Prostate gland (tissue), 2 donors: Measurements from ENCODE around the gene SLFN12L. TPM values are rescaled to one million over a fixed set of nuclear protein-coding genes. Genes with fewer than 3 reads are reported as not detected.

Experiments used
- DNase-seq: peaks from one replicate; pipeline ENCODE4 v3.0.0-alpha.2; 2019; ENCODE audit warnings: low spot score
- H3K27ac ChIP-seq, 2 donors: fragments of 200-600 bp; sonication (generic); 2 replicates each; pipeline ENCODE4 v1.5.1; 2017 to 2019
- H3K27me3 ChIP-seq: fragments of 200-600 bp; sonication (generic); replicated peaks from 2 replicates; pipeline ENCODE4 v1.5.1; 2019; ENCODE audit not compliant: insufficient read depth
- H3K36me3 ChIP-seq, 2 donors: fragments of 200-600 bp; sonication (generic); 1 replicate in 1 of 2; 2 replicates in 1 of 2; pipeline versions ENCODE4 v1.5.1 to v1.8.1; 2017 to 2019
- H3K4me1 ChIP-seq: fragments of 200-600 bp; sonication (generic); replicated peaks from 2 replicates; pipeline ENCODE4 v1.5.1; 2019
- H3K4me3 ChIP-seq, 2 donors: fragments of 200-600 bp; sonication (generic); 2 replicates each; pipeline ENCODE4 v1.5.1; 2017 to 2019
- H3K9me3 ChIP-seq: fragments of 200-600 bp; sonication (generic); 2 replicates; pipeline ENCODE4 v1.5.1; 2017
- CTCF ChIP-seq, 4 experiments: fragments of 200-600 bp in 2 of 4; fragments of 450-650 bp in 2 of 4; sonication (generic) in 2 of 4; IDR thresholded peaks; 1 replicate in 3 of 4; 2 replicates in 1 of 4; pipeline ENCODE4 v1.5.1; 2016 to 2019; ENCODE audit warnings: antibody characterized with exemption in 4 of 4, mild to moderate bottlenecking in 2 of 4, moderate library complexity in 2 of 4
- POLR2A ChIP-seq: fragments of 450-650 bp; IDR thresholded peaks from one replicate; pipeline ENCODE4 v1.6.1; 2016; ENCODE audit warnings: antibody characterized with exemption, mild to moderate bottlenecking
- POLR2AphosphoS5 ChIP-seq: sonication (generic); formaldehyde crosslinking; IDR thresholded peaks from one replicate; pipeline ENCODE4 v1.6.1; 2017; ENCODE audit warnings: antibody characterized with exemption
- WGBS: methylation state at CpG from one replicate; pipeline ENCODE4 v1.1.5; 2018; 5-methylcytosine and 5-hydroxymethylcytosine counted together
- intact Hi-C: fragments of 100-400 bp; cut with DNase I; formaldehyde crosslinking; loops from one replicate; pipeline ENCODE4 v1.14.2; 2022
- total RNA-seq, 2 donors: library from RNA; depleted of rRNA; stranded (reverse); fragments of >200 nt; gene quantifications; one replicate each; pipeline ENCODE4 v1.1.0, GENCODE V29; 2016

SLFN12L gene
- total RNA-seq, 2 donors from 2014 or later: 0.23 to 1.2 TPM

GRCh38 chr17:35553310-35553709 is 15.8 kb upstream of the SLFN12L start:
- 67% methylated on average over 4 of the region's 4 CpGs for WGBS
- no peak for TF ChIP-seq CTCF (IDR thresholded peaks at IDR 0.05)
- TF ChIP-seq POLR2AphosphoS5: no peak
- no peak for TF ChIP-seq POLR2A

GRCh38 chr17:35548978-35549377 is 11.5 kb upstream of the SLFN12L start:
- Histone ChIP-seq H3K4me1 (no peaks in the 10 kb centered on the region), H3K36me3 (no peaks in the 10 kb centered on the region), H3K27me3 (no peaks in the 10 kb centered on the region), H3K27ac (no peak overlapping the region), H3K9me3 (no peaks in the 10 kb centered on the region), H3K4me3 (no peak overlapping the region)
- intact Hi-C loops: no loop called here
- DNase-seq: no peak
- WGBS: 43% methylated on average over 1 of the region's 1 CpG
- TF ChIP-seq CTCF (IDR thresholded peaks at IDR 0.05): no peak
- TF ChIP-seq POLR2A: no peak
- no peak for TF ChIP-seq POLR2AphosphoS5

More at GRCh38 chr17:35553310-35553709, 15.8 kb upstream of the SLFN12L start:
- intact Hi-C loops: no loop called here
- DNase-seq: no peak
- H3K36me3 ChIP-seq: no peaks in the 10 kb centered on the region
- no peaks in the 10 kb centered on the region for H3K27me3 ChIP-seq
- H3K9me3 ChIP-seq: no peaks in the 10 kb centered on the region
- H3K4me3 ChIP-seq: no peak overlapping the region
- no peak overlapping the region for H3K27ac ChIP-seq
- no peaks in the 10 kb centered on the region for H3K4me1 ChIP-seq

GRCh38 chr17:35548208-35548810 is 10.8 kb upstream of the SLFN12L start:
- no peak for TF ChIP-seq POLR2A
- TF ChIP-seq POLR2AphosphoS5: no peak
- TF ChIP-seq CTCF (IDR thresholded peaks at IDR 0.05): no peak
- Histone ChIP-seq H3K27me3 (no peaks in the 10 kb centered on the region), H3K27ac (no peak overlapping the region), H3K9me3 (no peaks in the 10 kb centered on the region), H3K36me3 (no peaks in the 10 kb centered on the region), H3K4me1 (no peaks in the 10 kb centered on the region), H3K4me3 (no peak overlapping the region)
- intact Hi-C loops: no loop called here
- WGBS: 58% methylated on average over 8 of the region's 8 CpGs
- no peak for DNase-seq

- Histone ChIP-seq H3K36me3 (no peaks in the 10 kb centered on the region), H3K4me1 (no peaks in the 10 kb centered on the region), H3K9me3 (no peaks in the 10 kb centered on the region), H3K4me3 (no peak overlapping the region), H3K27me3 (no peaks in the 10 kb centered on the region), H3K27ac (no peak overlapping the region)
- intact Hi-C loops: no loop called here
- WGBS: 72% methylated on average over 1 of the region's 1 CpG
- TF ChIP-seq CTCF (IDR thresholded peaks at IDR 0.05) (no peak), POLR2A (no peak), POLR2AphosphoS5 (no peak)
- DNase-seq: no peak
Observed at GRCh38 chr17:35546487-35546886, 9.0 kb upstream of the SLFN12L start.

- 71% methylated on average over 1 of the region's 1 CpG for WGBS
- H3K4me3 ChIP-seq: no peak overlapping the region
- intact Hi-C loops: no loop called here
Observed at GRCh38 chr17:35545150-35545549, 7.7 kb upstream of the SLFN12L start.

More at GRCh38 chr17:35545150-35545549, 7.7 kb upstream of the SLFN12L start:
- no peak overlapping the region for H3K27ac ChIP-seq
- no peaks in the 10 kb centered on the region for H3K27me3 ChIP-seq
- DNase-seq: no peak
- H3K36me3 ChIP-seq: no peaks in the 10 kb centered on the region
- H3K4me1 ChIP-seq: no peaks in the 10 kb centered on the region
- no peak for TF ChIP-seq POLR2AphosphoS5
- TF ChIP-seq POLR2A: no peak
- no peak for TF ChIP-seq CTCF (IDR thresholded peaks at IDR 0.05)
- no peaks in the 10 kb centered on the region for H3K9me3 ChIP-seq
